Pulmonary artery endothelial cell (primary cell): ENCODE measurements around the gene SELENON. TPM values are rescaled to one million over a fixed set of nuclear protein-coding genes. Genes with fewer than 3 reads are reported as not detected.

Source experiments
- DNase-seq: peaks from one replicate; pipeline ENCODE4 v3.0.0-alpha.2; 2011; ENCODE audit warnings: low read depth, low spot score
- total RNA-seq: library from RNA; depleted of rRNA; stranded (reverse); fragments of >200 nt; gene quantifications from 2 replicates; pipeline ENCODE4 v1.2.3, GENCODE V29; 2014

The SELENON gene
- total RNA-seq, 1 donor from 2014 or later = 33.2 TPM

DNA sequence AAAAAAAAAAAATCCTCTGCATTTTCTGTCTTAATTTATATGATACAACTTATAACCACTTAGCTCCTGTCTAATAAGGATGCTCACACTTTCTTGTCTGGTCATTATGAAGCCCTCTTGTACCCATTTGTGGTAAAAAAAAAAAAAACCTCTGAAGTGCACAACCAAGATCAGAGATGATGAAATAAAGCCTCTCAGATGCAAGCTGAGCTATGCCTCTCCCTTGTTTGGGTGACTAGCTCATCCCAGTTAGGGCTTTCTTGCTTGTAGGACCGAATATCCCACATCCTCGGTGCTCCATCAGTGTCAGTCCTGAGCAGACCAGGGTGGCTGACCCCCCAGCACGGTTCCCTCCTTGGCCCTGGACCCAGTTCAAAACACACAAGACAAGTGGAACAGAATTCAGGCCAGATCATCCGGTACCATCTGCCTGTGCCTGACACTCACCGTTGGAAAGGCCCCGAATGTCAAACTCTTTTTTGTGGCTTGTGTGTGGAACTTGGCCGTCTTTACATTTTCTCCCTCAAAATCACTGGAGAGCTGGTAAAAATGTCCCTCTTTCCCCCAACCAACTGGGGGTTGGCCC is 6.3 kb upstream of the SELENON start:
- DNase-seq = no peak

DNA sequence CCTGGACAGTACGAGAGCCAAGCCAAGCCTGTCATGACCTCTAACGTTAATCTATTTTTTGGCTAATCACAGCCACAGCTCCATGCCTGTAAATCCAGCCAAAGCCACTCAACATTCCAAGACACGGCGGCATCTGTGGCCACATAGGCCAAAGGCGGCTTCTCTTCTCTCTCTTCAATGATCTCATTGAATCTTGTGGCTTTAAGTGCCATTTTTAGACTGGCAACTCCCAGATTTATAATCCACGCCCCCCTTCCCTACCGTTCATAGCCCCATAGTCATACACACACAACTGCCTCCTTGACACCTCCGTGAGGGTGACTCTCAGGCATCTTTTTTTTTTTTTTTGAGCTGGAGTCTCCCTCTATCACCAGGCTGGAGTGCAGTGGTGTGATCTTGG is 5.7 kb upstream of the SELENON start:
- no peak for DNase-seq

DNA sequence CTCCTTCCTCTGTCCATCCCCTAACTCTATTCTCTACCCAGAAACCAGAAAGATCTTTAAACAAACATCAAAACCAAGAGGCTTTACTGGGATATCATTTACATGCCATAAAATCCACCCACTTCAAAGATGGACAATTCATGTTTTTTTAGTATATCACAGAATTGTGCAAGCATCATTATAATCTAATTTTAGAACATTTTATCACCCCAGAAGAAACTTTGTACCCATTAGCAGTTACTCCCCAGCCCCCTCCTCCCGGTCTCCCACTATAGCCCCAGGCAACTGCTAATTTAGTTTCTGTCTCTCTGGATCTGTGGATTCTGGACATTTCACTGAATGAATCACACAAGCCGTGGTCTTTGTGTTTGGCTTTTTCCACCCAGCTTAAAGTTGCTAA is 4.8 kb upstream of the SELENON start:
- DNase-seq = no peak

DNA sequence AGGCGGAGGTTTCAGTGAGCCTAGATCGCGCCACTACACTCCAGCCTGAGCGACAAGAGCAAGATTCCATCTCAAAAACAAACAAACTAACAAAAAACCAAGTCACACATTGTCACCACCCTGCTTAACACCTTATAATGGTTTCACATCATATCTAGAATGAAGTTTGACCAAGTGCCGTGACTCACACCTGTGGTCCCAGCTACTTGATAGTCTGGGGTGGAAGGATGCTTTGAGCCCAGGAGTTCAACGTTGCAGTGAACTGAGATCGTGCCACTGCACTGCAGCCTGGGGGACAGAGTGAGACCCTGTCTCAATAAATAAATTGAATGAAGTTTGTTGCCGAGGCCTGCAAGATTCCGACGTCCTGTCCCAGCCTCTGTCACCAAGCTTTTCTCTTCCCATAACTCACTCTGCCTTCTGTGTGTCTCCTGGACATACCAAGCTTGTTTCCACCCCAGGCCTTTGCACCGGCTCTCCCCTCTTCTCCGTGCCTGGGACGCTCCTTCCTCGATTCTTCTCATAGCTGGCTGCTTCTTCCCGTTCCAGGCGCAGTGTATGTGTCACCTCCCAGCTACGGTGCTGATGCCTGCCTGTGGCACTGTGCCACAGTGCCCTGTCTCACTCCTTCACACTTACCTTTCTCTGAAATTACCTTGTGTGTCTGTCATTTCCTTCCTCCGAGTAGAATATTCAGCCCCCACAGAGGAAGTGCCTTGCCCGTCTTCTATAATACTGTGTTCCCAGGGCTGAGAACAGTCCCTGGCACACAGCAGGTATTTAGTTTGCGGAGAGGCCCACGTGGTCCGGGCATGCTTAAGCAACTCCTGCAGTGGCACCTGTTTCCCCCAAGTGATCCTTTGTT is 3.8 kb upstream of the SELENON start:
- DNase-seq = no peak

DNA sequence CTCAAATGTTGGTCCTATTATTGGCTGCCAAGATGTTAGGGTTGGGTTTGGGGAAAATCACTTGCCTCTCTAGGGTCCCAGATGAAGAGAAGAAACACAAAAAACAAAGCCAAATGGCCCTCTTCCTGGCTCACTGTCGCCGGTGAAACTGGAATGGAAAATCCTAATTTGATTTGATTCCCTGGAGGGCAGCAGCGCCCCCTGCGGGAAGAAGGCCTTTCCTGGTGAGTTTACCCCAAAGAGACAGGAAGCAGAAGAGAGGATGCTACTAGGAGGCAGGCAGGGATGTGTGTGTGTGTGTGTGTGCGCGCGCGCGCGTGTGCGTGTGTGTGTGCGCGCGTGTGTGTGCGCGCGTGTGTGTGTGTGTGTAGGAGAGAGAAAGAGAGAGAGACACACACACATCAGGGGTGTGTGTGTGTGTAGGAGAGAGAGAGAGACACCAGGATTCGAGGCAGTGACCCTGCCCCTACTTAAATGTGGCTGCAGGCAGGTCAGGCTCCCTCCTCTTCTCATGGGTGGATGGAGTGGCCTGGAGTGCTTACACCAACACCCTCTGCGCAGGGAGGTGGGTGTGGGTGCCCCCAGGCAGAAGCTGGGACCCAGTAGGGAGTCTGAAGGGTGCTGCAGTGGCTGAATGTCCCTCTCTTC is 3.1 kb upstream of the SELENON start:
- DNase-seq = peak; percentile 37

DNA sequence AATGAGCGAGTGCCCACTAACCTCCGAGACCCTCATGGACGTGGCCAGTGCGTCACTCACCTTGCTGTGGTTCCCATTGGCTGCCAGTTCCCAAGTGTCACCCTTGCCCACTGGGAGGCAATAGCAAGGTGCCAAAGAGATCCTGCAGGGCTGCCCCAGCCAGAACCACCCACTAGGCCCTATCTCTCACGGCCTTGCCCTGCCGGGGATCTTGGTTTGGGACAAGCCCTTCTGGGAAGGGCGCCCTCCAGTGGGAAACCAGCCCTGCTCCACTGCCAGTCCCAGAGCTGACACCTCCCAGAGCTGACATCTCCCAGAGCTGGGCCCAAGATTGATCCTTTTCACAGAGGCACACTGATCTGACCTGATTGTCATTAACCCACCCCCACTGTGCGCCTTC is 2.1 kb upstream of the SELENON start:
- DNase-seq = no peak

DNA sequence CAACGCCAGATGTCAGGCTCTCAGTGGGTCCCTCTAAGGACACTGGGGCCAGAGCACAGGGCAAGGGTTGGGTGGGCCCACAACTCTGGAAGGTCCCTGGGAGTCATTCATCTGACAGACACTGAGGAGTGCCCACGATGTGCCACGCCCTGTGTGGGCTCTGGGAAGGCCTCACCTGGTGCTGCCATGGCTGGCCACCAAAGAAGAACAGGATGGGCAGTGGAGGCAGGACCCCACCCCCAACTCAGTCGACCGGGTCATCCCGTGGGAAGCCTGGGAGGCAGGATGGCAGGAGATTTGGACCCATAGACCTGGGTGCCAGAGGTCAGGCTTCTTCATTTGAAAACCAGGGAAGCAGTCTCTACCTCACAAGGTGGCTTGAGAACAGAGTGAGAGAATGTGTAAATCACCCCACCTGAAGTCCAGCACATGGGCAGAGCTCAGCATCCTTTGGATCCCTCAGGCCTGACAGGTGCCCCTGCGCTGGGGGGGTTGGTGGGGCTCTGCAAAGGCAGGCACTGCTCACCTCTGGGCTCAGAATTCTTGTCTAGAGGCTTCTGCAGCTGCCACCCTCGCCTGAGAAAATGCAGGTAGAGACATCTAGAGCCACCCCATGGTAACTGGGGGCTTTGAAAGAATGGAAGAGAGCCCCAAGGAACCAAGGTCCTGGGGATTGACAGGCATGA is 1.2 kb upstream of the SELENON start:
- DNase-seq = no peak

DNA sequence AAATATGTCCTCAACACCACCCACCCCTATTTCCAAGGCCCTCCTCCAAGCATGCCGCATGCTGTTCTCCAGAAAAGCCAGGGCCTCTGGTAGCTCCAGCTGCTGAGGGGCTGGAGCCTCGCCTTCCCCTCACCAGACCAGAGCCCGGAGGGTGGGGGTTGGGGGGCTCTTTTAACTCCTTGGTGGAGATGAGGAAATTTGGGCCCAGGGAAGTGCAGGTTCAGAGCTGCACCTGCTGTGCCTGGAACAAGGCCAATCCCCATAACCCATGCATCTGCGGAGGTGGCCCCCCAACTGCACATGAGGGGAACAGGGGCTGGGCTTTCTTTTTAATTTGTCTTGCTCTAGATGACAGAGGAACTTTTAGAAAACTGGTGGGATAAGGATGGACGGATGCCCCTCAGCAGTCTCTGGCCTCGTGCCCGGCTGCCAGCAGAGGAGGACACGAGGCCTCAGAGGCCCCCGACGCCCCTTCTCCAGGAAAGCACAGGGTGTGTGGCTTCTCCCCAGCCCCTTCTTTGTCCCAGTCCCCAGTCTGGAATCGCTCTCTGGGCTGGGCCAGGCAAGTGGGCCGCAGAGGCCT is 550 bp upstream of the SELENON start:
- no peak for DNase-seq

DNA sequence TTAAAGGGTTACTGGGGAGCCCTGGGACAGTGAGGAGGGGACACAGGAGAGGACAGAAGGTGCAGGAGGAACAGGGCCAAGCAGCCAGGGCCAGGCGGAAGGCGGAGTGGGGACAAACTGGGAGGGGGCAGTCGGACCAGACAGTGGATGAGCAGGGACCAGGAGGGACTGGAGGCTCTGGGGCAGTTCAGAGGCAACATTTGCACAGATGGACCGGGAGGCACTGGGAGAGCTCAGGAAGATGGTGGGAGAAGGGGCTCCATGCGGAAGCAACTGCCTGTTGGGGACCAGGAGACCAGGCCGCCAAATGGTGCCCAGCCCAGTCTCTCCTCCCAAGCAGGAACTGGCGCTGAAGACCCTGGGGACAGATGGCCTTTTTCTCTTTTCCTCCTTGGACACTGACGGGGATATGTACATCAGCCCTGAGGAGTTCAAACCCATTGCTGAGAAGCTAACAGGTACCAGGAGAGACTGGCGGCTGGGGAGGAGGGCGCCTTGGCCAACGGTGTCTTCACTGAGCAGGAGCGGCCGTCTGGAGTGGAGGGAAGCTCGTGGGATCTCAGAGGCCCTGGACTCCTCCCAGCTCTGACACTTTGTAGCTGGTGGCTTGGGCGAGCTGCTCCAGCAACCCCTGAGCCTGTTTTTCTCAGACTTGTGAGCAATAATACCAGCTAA is 847 bp downstream of the SELENON start:
- DNase-seq = no peak

DNA sequence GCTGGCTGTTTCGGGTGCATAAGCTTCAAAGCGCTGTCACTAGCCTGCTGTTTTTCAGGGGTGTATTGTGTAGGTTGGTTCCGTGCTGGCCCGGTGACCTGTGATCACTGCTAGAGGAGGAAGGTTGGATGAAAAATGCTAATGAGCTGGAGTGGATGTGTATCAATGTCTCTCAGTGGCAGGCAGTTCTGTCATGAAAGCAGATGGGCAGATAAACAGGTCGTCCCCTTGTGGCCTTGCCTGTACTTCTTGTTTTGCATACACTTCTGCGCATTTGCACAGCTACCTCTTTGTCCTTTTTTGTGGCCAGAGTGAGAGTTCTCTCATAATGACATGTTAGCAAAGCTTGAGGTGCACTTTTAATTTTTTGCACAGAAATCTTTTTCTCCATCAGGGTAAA is 2.9 kb downstream of the SELENON start:
- no peak for DNase-seq

DNA sequence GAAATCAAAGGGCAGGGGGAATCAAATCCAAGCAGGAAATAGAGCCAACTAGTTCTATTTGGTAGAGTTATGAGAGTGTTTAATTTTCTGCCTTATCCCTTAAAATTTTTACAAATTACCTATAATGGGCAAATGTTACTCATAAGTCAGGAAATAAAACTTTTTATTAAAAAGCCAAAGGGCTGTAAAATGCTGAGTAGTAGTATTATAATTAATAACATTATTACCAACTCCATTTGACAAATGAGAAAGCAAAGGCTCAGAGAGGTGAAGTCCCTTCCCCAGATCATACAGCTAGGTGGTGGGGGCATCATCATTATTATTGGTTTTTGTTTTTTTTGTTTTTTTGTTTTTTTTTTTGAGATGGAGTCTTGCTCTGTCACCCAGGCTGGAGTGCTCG is 3.4 kb downstream of the SELENON start:
- no peak for DNase-seq

DNA sequence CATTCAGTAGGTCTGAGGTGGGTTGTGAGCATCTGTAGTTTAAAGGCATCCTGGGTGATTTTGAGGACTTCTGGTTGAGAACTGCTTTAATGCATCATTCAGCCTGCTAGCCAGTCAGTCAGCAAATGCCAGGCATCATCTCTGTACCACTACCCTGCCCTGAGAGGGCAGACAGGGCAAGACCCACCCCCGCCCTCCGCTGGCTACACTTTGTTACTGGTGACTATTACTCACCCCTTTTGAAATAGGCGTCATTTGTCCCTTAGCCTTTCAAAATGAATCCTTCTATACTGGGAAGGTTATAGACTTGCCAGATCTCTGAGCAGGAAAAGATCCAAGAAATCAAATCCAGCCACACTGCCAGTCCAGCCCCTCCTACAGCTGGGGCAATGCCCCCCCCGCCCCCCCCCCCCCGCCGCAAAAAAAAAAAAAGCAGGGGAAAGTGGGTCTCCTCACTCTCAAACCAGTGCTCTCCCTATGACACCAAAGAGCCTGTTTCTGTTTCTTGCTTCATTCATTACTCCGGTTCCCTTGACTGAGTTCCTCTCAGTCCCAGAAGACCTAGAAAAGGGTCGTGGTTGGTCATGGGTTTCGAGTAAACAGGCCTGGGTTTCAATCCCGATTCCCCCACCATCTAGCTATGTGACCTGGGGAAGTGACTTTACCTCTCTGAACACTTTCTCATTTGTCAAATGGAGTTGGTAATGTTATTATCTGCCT is 4.4 kb downstream of the SELENON start:
- DNase-seq = no peak

DNA sequence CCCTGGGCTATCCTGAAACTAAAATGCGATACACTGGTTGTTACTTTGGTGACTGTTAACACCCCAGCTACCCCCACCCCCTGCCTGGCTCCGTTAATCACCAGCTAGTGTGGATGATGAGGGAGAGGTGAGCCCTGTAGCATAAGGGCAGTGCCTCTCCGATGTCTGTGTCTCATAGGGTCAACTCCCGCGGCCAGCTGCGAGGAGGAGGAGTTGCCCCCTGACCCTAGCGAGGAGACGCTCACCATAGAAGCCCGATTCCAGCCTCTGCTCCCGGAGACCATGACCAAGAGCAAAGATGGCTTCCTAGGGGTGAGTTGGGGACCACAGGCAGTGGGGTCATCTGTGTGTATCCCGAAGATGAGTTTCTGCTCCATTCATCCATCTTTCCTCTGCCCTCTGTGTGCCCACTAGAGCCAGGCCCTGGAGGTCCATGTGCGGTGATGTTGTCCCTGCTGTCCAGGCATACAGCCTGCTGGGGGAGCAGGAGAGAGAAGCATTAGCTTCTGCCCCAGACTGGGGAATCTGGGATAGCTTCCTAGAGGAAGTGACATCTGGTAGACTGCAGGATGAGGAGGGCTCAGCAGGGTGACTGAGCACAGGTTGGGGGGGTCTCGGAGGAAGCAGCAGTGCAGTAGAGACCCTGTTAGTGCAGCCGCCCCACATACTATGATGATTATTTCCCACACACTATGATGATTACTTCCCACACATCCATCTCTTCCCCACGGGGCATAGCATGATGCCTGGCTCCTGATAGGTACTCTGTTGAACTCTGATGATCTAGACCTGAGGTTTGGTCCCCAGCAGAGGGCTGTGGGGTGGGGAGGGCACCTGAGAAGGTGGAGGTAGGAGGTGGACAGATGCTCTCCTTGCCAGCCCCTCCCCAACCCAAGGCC is 5.2 kb downstream of the SELENON start:
- DNase-seq = no peak

DNA sequence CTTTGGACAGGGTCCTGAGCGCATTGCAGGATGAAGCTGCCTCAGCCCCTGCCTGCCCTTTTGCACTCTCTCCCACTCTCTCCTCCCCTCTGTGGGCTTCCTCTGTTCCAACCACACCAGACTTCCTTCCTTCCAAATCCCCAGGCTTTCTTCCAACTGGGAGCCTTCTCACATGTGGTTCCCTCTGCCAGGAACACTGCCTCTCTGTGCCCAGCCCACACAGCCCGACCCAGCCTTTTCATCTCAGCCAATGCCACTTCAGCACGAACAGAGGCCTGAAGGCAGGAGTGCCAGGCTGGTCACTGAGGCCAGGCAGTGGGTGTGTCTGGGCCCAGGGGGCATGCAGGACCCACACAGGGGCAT is 5.9 kb downstream of the SELENON start:
- DNase-seq = no peak

DNA sequence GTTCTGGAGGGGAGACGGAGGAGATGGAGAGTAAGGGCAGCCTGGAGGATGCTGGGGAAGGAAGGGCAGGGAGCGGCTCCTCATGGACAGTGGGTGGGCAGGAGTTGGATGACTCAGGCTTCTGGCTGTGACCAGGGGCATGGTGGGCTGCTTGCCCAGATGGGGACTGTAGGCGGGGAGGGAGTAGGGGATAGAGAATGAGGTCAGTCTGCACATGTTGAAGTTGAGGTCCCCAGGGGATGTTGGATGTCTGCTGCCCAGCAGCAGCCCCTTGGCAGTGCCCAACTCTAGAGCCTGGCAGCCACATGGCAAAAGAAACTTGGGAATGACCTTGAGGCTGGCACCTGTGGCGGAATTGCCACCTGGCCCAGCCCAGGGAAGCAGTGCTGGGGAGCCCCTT is 6.4 kb downstream of the SELENON start:
- DNase-seq = no peak

DNA sequence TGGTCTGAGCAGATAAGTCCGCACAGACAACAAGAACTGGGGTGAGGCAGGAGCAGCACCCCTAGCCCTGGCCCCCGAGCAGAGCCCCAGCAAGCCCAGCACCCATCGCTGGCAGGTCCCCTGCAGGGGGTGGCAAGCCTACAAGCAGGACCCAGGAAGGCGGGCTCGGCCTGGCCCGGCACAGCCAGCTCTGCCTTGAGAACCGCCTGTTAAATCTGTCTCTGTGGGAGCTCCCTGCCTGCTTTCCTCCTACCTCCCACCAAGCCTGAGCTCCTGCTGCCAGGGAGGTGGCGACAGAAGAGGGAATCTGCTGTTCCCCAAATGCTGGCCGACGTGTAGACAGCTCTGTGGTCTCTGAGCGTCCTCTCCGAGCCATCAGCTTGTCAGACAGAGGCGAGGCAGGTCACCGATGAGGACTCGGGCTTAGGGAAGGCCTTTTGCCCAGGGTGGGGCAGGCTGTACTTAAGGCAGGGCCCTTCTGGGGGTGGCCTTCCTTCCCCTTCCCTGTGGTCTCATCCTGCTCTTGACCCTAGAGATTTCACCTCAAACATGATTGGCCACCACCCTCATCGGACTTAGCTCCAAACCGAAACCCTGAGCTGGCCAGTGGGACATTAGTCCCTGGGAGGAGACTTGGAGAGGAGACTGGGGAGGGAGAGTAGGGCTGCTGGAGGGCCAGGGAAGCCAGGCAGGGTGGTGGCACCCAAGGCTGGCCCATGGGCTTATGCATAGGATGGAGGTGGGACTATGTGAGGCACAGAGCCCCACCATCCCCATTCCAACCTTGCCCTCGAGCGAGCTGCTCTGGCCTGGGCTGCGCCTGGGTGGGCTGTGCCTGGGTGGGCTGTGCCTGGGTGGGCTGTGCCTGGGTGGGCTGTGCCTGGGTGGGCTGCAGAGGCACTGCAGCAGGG is 7.7 kb downstream of the SELENON start:
- DNase-seq = no peak

DNA sequence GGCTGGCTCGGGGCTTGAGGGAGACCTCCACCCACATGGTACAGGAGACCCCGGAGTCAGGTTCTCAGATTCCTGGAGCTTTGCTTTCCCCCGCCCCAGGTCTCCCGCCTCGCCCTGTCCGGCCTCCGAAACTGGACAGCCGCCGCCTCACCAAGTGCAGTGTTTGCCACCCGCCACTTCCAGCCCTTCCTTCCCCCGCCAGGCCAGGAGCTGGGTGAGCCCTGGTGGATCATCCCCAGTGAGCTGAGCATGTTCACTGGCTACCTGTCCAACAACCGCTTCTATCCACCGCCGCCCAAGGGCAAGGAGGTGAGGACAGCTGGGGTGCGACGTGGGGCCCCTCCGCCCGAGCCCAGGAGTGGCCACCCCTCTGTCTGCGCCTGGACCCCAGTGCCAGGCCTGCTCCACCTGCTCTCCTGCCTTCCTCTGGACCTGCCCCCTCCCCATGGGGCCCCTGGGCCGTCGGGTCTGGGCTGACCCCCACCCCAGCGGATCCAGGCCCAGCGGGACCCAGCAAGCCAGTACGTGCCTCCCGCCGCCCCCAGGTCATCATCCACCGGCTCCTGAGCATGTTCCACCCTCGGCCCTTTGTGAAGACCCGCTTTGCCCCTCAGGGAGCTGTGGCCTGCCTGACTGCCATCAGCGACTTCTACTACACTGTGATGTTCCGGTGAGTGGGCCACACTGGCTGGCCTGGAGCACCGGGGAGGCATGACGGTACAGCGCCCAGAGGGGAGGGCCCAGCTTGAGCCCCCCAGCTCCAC is 8.7 kb downstream of the SELENON start:
- DNase-seq = no peak
